ENCODE data around the gene ARHGAP22.

ARHGAP22 gene

GRCh38 chr10:48482207-48482606 lies 122.7 kb downstream of the ARHGAP22 start:
- no peak for DNase-seq (ENCODE audit: extremely low read depth in 1 of 2, low read depth in 1 of 2)

- DNase-seq (ENCODE audit: extremely low read depth in 1 of 2, low read depth in 1 of 2) = no peak
Measured at GRCh38 chr10:48481385-48481784, 123.5 kb downstream of the ARHGAP22 start.

- no peak for DNase-seq (ENCODE audit: extremely low read depth in 1 of 2, low read depth in 1 of 2)
Measured at GRCh38 chr10:48480397-48481374, 124.2 kb downstream of the ARHGAP22 start.

- DNase-seq (ENCODE audit: extremely low read depth in 1 of 2, low read depth in 1 of 2) = no peak
Measured at GRCh38 chr10:48478980-48479811, 125.7 kb downstream of the ARHGAP22 start.

- DNase-seq (ENCODE audit: extremely low read depth in 1 of 2, low read depth in 1 of 2) = no peak
Measured at GRCh38 chr10:48478469-48478868, 126.4 kb downstream of the ARHGAP22 start.

GRCh38 chr10:48477616-48478015 lies 127.3 kb downstream of the ARHGAP22 start:
- DNase-seq (ENCODE audit: extremely low read depth in 1 of 2, low read depth in 1 of 2) = no peak

- no peak for DNase-seq (ENCODE audit: extremely low read depth in 1 of 2, low read depth in 1 of 2)
Measured at GRCh38 chr10:48477141-48477540, 127.7 kb downstream of the ARHGAP22 start.

GRCh38 chr10:48476279-48476982 lies 128.4 kb downstream of the ARHGAP22 start:
- no peak for DNase-seq (ENCODE audit: extremely low read depth in 1 of 2, low read depth in 1 of 2)

- no peak for DNase-seq (ENCODE audit: extremely low read depth in 1 of 2, low read depth in 1 of 2)
Measured at GRCh38 chr10:48475943-48476278, 129.0 kb downstream of the ARHGAP22 start.

- no peak for DNase-seq (ENCODE audit: extremely low read depth in 1 of 2, low read depth in 1 of 2)
Measured at GRCh38 chr10:48474765-48475365, 130.0 kb downstream of the ARHGAP22 start.

- no peak for DNase-seq (ENCODE audit: extremely low read depth in 1 of 2, low read depth in 1 of 2)
Measured at GRCh38 chr10:48473704-48474103, 131.2 kb downstream of the ARHGAP22 start.

- no peak for DNase-seq (ENCODE audit: extremely low read depth in 1 of 2, low read depth in 1 of 2)
Measured at GRCh38 chr10:48472501-48473069, 132.3 kb downstream of the ARHGAP22 start.

- DNase-seq (ENCODE audit: extremely low read depth in 1 of 2, low read depth in 1 of 2) = no peak
Measured at GRCh38 chr10:48470893-48471805, 133.7 kb downstream of the ARHGAP22 start.

- no peak for DNase-seq (ENCODE audit: extremely low read depth in 1 of 2, low read depth in 1 of 2)
Measured at GRCh38 chr10:48470115-48470892, 134.6 kb downstream of the ARHGAP22 start.

- DNase-seq (ENCODE audit: extremely low read depth in 1 of 2, low read depth in 1 of 2) = no peak
Measured at GRCh38 chr10:48469516-48470020, 135.3 kb downstream of the ARHGAP22 start.

GRCh38 chr10:48468866-48469511 lies 135.9 kb downstream of the ARHGAP22 start:
- no peak for DNase-seq (ENCODE audit: extremely low read depth in 1 of 2, low read depth in 1 of 2)

- DNase-seq (ENCODE audit: extremely low read depth in 1 of 2, low read depth in 1 of 2) = no peak
Measured at GRCh38 chr10:48468130-48468790, 136.6 kb downstream of the ARHGAP22 start.
